ENCODE data around the gene TNS1.

TNS1 gene

DNA sequence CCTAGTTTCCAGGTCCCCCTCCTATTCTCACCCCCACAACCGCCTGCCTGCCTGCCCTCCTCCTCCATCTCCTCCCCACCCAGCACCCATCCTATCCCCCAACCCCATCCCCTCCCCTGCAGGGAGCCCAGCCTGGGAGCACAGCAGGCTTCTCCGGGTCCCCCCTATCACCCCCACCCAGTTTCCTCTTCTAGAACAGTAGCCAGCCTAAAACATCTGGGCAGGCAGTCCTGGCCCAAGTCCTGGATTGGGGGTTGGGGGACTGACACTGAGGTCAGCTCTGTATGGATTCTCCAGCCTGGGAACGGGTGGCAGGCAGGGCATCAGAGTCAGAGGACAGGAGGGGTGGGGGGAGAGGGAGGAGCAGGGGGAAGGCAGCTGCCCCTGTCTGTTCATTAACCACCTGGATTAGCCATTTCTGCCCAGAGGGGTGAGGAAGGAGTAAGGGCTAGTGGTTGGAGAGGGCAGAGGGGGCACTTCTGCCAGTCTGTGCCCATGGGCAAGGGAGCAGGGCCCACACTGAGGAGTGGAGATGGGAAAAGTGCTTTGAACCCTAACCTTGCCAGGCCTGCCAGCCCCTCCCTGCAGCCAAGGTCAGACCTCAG is 60.0 kb downstream of the TNS1 start:
- DNase-seq (ENCODE audit: low read depth) = no peak

DNA sequence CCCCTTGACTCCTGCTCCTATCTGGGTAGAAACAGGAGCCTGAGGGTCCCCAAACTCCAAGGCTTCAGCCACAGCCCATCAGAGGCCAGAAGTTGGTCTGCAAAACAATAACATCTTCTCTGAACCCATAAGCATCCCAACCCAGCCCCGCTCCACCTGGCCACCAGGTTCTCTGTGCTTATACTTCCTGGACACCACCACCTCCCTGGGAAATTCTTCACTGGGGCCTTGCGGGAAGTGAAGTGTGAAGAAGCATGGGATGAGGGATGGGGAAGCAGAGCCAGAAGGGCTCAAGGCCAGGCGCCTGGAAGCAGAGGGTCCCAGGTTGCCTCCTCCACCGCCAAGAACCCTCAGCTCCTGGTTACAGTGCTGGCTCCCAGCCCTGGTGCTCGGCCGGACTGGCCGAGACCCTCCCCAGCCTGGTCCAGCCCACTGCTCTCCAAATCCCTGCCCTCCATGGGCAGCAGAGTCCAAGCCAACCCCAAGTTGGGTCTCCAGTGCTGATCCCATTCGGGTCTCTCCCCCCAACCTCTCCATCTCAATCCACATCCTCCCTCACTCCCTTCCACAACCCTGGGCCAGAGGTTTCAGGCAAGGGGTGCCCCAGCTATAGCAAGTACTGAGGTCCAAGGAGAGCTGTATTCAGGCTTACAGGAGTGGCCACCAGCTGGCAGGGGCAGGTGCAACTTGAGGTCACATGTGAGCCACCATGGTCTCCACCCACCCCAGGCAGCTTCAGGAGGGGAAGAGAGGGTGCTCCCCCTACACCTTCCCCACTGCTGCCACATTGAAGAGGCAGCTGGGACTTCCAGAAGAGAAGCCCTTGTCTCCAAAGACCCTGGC is 60.7 kb downstream of the TNS1 start:
- no peak for DNase-seq (ENCODE audit: low read depth)

DNA sequence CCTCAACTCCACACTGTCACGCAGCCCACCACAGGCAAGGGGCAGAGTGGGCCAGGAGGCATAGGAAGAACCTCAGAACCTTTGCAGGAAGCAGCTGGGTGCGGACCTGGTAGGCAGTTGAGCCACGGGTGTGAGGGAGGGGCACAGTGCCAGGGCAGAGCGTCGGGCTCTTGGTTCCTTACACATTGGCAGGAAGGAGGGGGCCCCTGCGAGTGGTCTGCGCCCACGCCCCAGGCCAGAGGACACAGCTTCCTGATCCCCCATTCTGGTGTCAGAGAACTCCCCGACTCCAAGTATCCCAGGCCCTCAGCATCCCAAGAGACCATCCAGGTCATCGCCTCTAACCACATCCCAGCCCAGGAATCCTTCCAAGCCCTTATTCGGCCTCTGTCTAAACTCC is 61.5 kb downstream of the TNS1 start:
- DNase-seq (ENCODE audit: low read depth) = no peak

DNA sequence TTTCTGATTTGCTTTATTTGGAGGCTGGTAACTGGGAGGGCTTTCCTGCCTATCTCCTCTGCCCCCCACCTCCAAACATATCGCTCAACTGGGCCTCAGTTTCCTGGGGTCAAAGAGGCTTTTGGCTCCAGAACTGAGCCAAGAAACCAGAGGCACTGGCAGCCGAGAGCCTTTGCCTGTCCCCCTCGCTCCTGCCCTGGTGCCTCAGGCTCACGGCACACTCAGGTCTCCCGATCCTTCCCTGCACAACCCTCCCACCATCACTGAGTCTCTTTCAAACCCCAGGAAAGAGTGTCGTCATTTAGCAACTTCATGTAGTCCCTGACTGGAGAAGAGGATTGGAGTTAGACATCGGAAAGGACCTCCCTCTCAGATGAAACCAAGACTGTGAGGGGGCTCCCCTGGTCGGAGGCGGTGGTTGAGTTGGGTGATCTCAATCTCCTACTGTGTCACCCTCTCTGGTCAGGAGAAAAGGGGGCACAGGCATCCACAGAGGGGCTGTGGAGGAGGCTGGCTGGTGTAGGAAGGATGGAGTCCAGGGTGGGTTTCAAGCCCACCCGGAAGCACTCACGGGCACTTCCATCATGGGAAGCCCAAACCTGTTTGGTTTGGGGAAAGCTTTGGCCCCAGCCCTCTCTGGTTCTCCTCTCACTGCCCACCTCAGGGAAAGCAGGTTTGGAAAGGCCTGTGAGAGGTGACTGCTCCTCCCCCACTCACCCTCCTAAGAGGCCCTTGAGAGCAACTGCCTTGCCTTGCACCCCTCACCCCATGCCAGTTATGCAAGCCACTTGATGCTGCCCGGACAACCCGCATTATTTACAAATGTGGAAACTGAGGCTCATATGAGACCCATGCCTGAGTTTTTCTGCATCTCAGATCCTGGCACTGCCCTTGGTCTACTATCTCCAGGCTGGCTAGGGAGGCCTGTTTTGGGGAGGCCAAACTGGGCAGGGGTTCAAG is 62.3 kb downstream of the TNS1 start:
- DNase-seq (ENCODE audit: low read depth) = no peak

- no peak for DNase-seq (ENCODE audit: low read depth)
Observed at GRCh38 chr2:217939629-217940245, 63.1 kb downstream of the TNS1 start.

GRCh38 chr2:217939220-217939619 is 63.6 kb downstream of the TNS1 start:
- no peak for DNase-seq (ENCODE audit: low read depth)

GRCh38 chr2:217938036-217938435 is 64.8 kb downstream of the TNS1 start:
- no peak for DNase-seq (ENCODE audit: low read depth)

- DNase-seq (ENCODE audit: low read depth) = no peak
Observed at GRCh38 chr2:217937446-217937845, 65.3 kb downstream of the TNS1 start.

GRCh38 chr2:217936952-217937351 is 65.8 kb downstream of the TNS1 start:
- DNase-seq (ENCODE audit: low read depth) = no peak

GRCh38 chr2:217935901-217936684 is 66.7 kb downstream of the TNS1 start:
- no peak for DNase-seq (ENCODE audit: low read depth)

- no peak for DNase-seq (ENCODE audit: low read depth)
Observed at GRCh38 chr2:217935235-217935879, 67.4 kb downstream of the TNS1 start.

GRCh38 chr2:217934321-217935131 is 68.3 kb downstream of the TNS1 start:
- DNase-seq (ENCODE audit: low read depth) = no peak

DNA sequence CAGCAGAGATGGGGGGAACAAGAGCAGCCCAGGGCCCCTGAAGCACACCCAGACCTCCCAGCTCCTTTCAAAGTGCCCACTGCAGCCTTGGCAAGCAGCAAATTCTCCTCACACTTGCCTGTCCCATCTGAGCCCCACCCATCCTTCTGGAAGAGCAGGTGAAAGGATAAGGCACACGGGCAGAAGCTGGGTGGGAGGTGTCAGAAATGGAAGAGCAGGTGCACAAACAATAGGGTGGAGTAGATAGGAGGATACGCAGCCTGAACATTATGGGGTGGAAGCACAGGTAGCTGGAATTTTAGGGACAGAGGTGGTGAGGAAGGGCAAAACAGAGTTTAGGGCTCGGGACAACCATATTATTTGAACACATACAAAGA is 69.2 kb downstream of the TNS1 start:
- DNase-seq (ENCODE audit: low read depth) = no peak

DNA sequence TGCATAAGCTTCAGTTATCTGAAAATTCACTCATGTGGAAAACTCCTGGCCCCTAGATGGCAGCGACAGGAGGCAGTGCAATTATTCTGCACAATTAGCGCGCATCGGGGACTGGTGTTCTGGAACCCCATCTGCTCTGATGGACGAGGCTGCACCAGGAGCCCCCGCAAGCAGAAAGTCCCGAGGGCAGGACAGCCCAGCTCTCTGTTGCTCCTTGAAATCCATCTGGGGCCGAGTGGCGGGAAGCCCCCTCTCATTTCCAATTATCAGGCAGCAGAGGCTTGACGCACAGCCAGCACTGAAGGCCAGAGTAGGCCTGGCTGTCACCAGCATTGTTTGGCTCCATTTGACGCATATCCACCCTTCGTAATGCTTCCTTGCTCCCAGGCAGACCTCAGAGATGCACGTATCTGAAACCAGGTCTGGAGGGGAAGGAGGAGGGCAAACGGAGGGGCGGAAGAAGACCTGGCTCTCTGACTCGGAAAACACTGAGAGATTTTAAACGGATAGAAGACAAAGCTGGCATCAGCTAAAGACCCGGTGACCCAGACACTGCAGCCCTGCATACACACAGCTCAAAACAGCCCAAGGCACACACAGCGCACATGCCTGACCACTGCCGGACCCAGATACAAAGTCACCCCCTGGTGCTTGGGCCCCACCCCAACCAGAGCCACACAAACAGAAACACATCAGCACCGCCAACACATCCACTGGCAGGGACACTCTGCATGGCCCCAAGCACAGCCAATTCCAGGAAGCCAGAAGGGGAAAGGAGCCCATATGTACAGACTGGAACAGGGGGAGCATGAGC is 69.8 kb downstream of the TNS1 start:
- no peak for DNase-seq (ENCODE audit: low read depth)

DNA sequence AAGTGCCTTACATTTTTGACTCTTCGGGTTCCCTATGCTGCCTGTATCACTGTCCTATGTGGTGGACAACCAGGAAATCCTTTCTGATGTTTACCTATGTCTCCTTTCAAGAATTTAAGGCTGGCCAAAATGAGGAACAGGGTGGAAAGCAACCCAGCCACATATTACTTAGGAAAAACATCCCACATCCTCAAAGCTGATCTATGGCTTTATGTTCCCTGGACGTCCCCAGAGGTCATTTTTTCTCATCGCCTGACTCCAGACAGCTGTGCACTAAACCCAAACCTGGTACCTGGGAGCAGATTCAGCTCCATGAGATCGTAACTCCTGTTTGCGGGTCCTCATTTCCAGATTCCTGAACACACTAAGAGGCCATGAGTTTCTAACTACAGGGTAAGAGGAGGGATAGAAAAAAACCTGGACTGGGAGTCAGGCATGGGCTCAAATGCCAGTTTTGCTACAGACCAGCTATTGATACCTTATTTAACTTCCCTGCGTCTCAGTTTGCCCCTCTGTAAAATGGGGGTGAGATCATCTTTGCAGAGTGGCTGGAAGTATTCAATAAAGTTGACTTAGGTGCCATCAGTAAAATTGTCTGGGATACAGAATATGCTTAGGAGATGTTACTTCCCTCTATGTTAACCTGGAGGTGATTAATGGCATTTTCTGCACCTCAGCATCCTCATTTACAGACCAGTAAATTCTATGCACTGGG is 70.8 kb downstream of the TNS1 start:
- DNase-seq (ENCODE audit: low read depth) = no peak

GRCh38 chr2:217930761-217931563 is 71.8 kb downstream of the TNS1 start:
- peak; percentile 81 for DNase-seq (ENCODE audit: low read depth)
